Subcutaneous adipose tissue (tissue), 4 donors: ENCODE results near the gene GRAP2. TPM values are rescaled to one million over a fixed set of nuclear protein-coding genes. Genes with fewer than 3 reads are reported as not detected.

Experiments
- CTCF ChIP-seq: fragments of 450-650 bp; IDR thresholded peaks from one replicate; pipeline ENCODE4 v1.5.1; 2016; ENCODE audit warnings: low read depth, mild to moderate bottlenecking, control low read depth, antibody characterized with exemption, moderate library complexity
- total RNA-seq, 4 donors: library from RNA; depleted of rRNA; stranded (reverse); fragments of >200 nt; gene quantifications; one replicate each; pipeline ENCODE4 v1.1.0, GENCODE V29; 2016

The GRAP2 gene
- total RNA-seq, 4 donors from 2014 or later = 0.75 to 4.8 (median 1.4) TPM

- TF ChIP-seq CTCF = no peak
Measured at GRCh38 chr22:39967996-39968972, 67.4 kb downstream of the GRAP2 start.

GRCh38 chr22:39970742-39971141 lies 69.9 kb downstream of the GRAP2 start:
- TF ChIP-seq CTCF = no peak

GRCh38 chr22:39972641-39973040 lies 71.8 kb downstream of the GRAP2 start:
- TF ChIP-seq CTCF = no peak

GRCh38 chr22:39973656-39974055 lies 72.8 kb downstream of the GRAP2 start:
- no peak for TF ChIP-seq CTCF

- TF ChIP-seq CTCF = no peak
Measured at GRCh38 chr22:39974065-39974464, 73.2 kb downstream of the GRAP2 start.

GRCh38 chr22:39979048-39979447 lies 78.2 kb downstream of the GRAP2 start:
- TF ChIP-seq CTCF = no peak

GRCh38 chr22:39979458-39979857 lies 78.6 kb downstream of the GRAP2 start:
- TF ChIP-seq CTCF = no peak
